GM10248 (cell line): ENCODE measurements around the gene GALNTL6.

Source experiments
- CTCF ChIA-PET: fragments of 300-600 bp; sonication (Branson Sonifier 250); formaldehyde crosslinking; extraction: SDS; loops from one replicate; lab custom pipeline; 2021; ENCODE audit warnings: antibody characterized with exemption; lab: Yijun Ruan, JAX
- POLR2A ChIA-PET: fragments of 350-650 bp; sonication (Branson Sonifier 250); formaldehyde crosslinking; extraction: SDS; loops from one replicate; lab custom pipeline; 2020; ENCODE audit warnings: antibody characterized with exemption; lab: Yijun Ruan, JAX
- DNase-seq: peaks from one replicate; pipeline ENCODE4 v3.0.0; 2012; ENCODE audit errors: extremely low spot score
- TF ChIP-seq, protein P1 (sequence below): IDR thresholded peaks from 2 replicates; pipeline ENCODE4 v1.5.1; 2012; ENCODE audit warnings: mild to moderate bottlenecking, low read depth; ENCODE audit errors: extremely low read depth, missing control alignments, control extremely low read depth

GALNTL6 gene

DNA sequence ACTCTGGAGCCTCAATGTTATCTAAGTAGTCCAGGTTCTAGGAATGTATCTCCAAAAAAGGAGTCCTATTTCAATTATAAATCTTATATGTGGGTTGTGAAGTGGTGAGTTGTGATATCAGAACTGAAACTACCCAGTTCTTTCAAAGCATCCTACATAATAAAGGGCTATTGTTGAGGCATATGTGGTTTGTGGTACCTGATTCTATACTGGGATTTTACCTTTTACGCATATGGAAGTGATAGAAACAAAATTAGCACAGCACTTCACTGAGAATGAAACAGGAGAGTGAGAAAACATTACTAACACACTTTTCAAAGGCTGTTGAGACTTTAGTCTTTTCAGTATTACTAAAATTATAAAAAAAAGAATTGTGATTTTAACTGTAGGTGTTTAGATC lies 937.7 kb downstream of the GALNTL6 start:
- TF ChIP-seq, protein P1, sequence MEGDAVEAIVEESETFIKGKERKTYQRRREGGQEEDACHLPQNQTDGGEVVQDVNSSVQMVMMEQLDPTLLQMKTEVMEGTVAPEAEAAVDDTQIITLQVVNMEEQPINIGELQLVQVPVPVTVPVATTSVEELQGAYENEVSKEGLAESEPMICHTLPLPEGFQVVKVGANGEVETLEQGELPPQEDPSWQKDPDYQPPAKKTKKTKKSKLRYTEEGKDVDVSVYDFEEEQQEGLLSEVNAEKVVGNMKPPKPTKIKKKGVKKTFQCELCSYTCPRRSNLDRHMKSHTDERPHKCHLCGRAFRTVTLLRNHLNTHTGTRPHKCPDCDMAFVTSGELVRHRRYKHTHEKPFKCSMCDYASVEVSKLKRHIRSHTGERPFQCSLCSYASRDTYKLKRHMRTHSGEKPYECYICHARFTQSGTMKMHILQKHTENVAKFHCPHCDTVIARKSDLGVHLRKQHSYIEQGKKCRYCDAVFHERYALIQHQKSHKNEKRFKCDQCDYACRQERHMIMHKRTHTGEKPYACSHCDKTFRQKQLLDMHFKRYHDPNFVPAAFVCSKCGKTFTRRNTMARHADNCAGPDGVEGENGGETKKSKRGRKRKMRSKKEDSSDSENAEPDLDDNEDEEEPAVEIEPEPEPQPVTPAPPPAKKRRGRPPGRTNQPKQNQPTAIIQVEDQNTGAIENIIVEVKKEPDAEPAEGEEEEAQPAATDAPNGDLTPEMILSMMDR, result no peak
- DNase-seq, result peak; percentile 18
- ChIA-PET CTCF (no interaction called here), POLR2A (no interaction called here)

DNA sequence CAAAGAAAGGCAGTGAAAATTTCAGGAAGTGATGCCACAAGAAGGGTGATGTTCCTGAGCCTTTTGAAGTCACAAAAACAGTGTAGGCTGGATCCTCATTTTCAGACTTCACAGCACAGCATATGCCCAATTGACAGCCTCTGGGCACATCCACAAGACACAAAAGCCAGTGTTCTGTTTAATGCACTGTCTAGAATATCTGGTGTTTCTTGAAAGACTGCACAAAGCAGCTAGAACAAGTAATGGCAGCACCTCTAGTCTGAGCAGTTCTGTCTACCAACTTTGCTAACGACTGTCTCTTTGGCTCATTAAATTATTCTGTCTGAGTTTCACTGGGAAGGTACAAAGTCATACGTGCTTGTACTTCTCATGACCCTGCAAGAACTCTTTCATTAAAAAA lies 938.3 kb downstream of the GALNTL6 start:
- no peak for DNase-seq
- TF ChIP-seq, protein P1, result no peak
- ChIA-PET POLR2A (no interaction called here), CTCF (no interaction called here)

DNA sequence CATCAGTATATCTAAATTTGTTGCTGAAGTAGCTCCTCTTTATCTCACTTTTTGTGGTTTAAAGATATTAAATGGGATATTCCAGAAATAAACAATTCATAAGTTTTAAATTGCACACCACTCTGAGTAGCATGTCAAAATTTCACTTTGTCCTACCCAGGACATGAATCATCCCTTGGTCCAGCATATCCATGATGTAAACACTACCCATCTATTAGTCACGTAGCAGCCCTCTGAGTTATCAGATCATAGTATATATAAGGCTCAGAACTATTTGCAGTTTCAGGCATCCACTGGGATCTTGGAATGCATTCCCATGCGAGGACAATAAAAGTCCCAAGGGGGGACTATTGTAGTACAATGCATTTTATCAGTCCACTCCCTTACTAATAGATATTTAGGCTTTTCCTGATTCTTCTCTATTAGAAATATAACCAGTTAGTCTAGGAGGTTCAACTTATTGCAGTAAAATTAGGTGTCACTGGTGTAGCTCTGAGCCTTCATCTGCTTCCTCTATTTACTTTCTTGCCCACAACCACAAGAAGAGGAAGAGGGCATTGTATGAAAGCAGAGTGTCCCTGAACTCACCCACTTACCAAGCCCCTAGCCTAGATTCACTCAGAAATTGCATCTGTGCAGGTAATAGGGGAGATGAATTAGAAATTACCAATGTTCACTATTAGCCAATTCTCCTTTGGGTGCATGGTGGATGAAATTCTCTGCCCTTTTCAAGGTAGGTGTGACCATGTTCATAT lies 945.6 kb downstream of the GALNTL6 start:
- CTCF ChIA-PET, result no interaction called here
- POLR2A ChIA-PET, result no interaction called here
- no peak for DNase-seq
- TF ChIP-seq, protein P1, result no peak

DNA sequence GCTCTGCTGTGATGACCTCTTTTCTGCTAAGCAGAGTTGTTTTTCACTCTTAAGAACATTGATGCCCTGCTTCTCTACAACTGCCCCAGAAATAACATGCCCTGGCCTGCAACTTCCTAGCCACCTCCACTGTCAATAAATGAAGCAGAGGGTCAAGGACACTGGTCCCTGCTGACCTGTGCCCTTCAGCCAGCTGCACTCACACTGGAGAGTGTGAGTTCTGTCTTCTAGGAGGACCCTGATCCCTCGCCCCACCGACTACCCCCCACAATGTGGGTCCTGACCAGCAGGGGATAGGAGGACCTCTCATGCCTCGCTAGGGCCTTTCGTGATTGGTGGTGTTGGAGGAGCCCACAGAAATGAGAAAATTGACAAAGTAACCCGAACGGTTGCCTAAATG lies 947.3 kb downstream of the GALNTL6 start:
- CTCF ChIA-PET, result no interaction called here
- no peak for DNase-seq
- POLR2A ChIA-PET, result no interaction called here
- TF ChIP-seq, protein P1, result no peak

DNA sequence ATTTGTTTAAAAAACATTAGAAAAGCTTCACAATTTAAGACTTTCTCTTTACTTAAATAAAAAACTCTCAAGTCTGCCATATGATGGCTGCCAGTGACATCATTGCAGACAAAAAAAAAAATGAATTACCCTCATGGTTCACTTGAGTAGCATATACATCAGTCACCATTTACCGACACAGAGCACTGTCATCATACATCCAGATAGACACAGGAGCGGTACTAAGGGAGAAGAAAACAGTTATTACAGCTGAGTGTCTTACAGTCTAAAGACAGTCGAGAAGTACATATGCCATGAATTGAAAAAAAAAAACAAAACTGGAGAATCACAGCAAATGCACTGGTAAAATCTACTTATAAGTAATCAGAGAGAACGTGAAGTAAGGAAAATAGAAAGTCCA lies 949.7 kb downstream of the GALNTL6 start:
- ChIA-PET POLR2A (no interaction called here), CTCF (no interaction called here)
- DNase-seq, result no peak
- TF ChIP-seq, protein P1, result no peak

DNA sequence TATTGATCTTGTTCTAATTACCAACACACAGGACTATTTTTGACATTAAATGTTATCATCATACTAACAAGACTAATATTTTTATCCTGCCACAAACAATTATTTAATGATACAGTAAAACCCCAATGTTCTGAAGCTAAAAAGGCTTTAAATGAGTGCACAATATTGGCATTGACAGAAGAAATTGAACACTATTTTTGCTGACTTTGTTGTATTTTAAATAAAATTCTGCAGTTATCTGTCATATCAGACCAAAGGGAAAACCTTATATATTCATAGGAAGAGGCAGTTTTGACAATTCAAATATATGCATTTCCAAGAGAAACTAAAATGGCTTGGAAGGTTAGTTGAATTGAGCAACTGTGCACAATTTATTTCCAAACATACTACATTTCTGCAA lies 957.6 kb downstream of the GALNTL6 start:
- ChIA-PET CTCF (no interaction called here), POLR2A (no interaction called here)
- TF ChIP-seq, protein P1, result no peak
- no peak for DNase-seq
